Right lobe of liver (tissue), 6 donors: ENCODE measurements around the gene SPAG17. TPM values are rescaled to one million over a fixed set of nuclear protein-coding genes. Genes with fewer than 3 reads are reported as not detected.

Experiments
- ATAC-seq, 4 donors: fragments of 200-7000 bp; cut with Tn5 transposase; one replicate each; pipeline ENCODE4 v1.9.1; 2020; ENCODE audit warnings: mild to moderate bottlenecking in 4 of 4, moderate library complexity in 4 of 4
- DNase-seq, 3 donors: peaks; one replicate each; pipeline ENCODE4 v3.0.0-alpha.2; 2020
- H3K27ac ChIP-seq, 3 donors: fragments of 200-600 bp; one replicate each; pipeline ENCODE4 v1.8.0; 2022
- H3K27me3 ChIP-seq, 2 donors: fragments of 200-600 bp; one replicate each; pipeline ENCODE4 v1.8.0; 2022
- H3K36me3 ChIP-seq, 4 donors: fragments of 200-600 bp; sonication (generic) in 1 of 4; one replicate each; pipeline versions ENCODE4 v1.5.1 to v1.8.0; 2017 to 2022; ENCODE audit warnings: control low read depth in 1 of 4
- H3K4me1 ChIP-seq, 4 donors: fragments of 200-600 bp; sonication (generic) in 1 of 4; one replicate each; pipeline versions ENCODE4 v1.5.1 to v1.8.0; 2017 to 2022; ENCODE audit warnings: control low read depth in 1 of 4
- H3K4me3 ChIP-seq, 3 donors: fragments of 200-600 bp; one replicate each; pipeline ENCODE4 v1.8.0; 2022
- H3K9me3 ChIP-seq, 4 donors: fragments of 200-600 bp; sonication (generic) in 1 of 4; one replicate each; pipeline versions ENCODE4 v1.5.1 to v1.8.0; 2017 to 2022; ENCODE audit warnings: control low read depth in 1 of 4
- POLR2A ChIP-seq: fragments of 450-650 bp; IDR thresholded peaks from one replicate; pipeline ENCODE4 v1.6.1; 2017; ENCODE audit warnings: antibody characterized with exemption, mild to moderate bottlenecking
- WGBS: methylation state at CpG from one replicate; pipeline ENCODE4 v1.1.6; 2018; ENCODE audit warnings: low coverage, low lambda C conversion rate; ENCODE audit not compliant: insufficient coverage; ENCODE audit errors: missing lambda C conversion rate; 5-methylcytosine and 5-hydroxymethylcytosine counted together
- intact Hi-C, 2 donors: fragments of 100-400 bp; cut with DNase I; formaldehyde crosslinking; loops; one replicate each; pipeline versions ENCODE4 v1.11.2 to v1.14.1; 2022
- total RNA-seq, 6 experiments: library from RNA; depleted of rRNA in 2 of 6; stranded (reverse); fragments of >200 nt in 2 of 6; fragmentation: NEBNext Ultra II Directional in 3 of 6; extraction: Animal tissue kit (Norgen Biotek cat#: 25700) in 3 of 6; gene quantifications; one replicate each; pipeline versions ENCODE4 v1.1.0 to v1.2.4, GENCODE V29; 2016 to 2023
- TF ChIP-seq, protein P1 (sequence below), 4 donors: fragments of 200-600 bp in 3 of 4; fragments of 450-650 bp in 1 of 4; IDR thresholded peaks; one replicate each; pipeline versions ENCODE4 v1.5.1 to v1.8.0; 2016 to 2022; ENCODE audit warnings: antibody characterized with exemption in 4 of 4, mild to moderate bottlenecking in 2 of 4
- donor health status: DM: no; HTN: yes; CAD: no.
- donor health status: DM: no; HTN: no; CAD: no.
- donor health status: DM: no; HTN: no; CAD: no.
- donor health status: DM: no; HTN: yes; CAD: no.
- donor health status: DM: no; HTN: yes; CAD: no.

The SPAG17 gene
- total RNA-seq, 6 experiments from 2014 or later: 0.18 TPM; not detected in 5

GRCh38 chr1:117919376-117919775, 265.7 kb downstream of the SPAG17 start:
- intact Hi-C loops: no loop called here
- H3K9me3 ChIP-seq: no peaks in the 10 kb centered on the region
- peaks cover 0 to 41% (median 7%) of the 10 kb centered on the region in 4 donors for H3K36me3 ChIP-seq
- no peak for DNase-seq
- no peak overlapping the region for H3K4me3 ChIP-seq
- no peak for ATAC-seq
- no peaks in the 10 kb centered on the region for H3K4me1 ChIP-seq
- no peaks in the 10 kb centered on the region for H3K27me3 ChIP-seq
- TF ChIP-seq, protein P1, sequence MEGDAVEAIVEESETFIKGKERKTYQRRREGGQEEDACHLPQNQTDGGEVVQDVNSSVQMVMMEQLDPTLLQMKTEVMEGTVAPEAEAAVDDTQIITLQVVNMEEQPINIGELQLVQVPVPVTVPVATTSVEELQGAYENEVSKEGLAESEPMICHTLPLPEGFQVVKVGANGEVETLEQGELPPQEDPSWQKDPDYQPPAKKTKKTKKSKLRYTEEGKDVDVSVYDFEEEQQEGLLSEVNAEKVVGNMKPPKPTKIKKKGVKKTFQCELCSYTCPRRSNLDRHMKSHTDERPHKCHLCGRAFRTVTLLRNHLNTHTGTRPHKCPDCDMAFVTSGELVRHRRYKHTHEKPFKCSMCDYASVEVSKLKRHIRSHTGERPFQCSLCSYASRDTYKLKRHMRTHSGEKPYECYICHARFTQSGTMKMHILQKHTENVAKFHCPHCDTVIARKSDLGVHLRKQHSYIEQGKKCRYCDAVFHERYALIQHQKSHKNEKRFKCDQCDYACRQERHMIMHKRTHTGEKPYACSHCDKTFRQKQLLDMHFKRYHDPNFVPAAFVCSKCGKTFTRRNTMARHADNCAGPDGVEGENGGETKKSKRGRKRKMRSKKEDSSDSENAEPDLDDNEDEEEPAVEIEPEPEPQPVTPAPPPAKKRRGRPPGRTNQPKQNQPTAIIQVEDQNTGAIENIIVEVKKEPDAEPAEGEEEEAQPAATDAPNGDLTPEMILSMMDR (IDR thresholded peaks at IDR 0.05): no peak
- TF ChIP-seq POLR2A: no peak
- no peak overlapping the region for H3K27ac ChIP-seq

DNA sequence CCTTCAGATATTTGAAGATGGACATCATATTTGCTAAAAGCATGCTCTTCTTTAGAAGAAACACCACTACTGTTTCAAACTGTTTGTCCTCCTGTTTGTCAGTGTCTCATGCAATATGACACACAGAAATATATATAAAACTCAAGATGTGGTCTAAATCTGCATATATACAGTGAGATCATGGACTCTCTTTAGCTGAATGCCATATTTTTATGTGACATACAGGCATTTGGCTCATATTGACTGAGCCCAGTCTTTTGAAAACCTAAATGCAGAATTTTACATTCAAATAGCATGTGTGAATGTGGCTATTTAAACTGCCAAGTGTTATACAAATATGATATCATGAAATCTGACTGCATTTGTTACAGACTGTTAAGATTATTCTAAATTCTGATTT, 274.0 kb downstream of the SPAG17 start:
- TF ChIP-seq POLR2A: no peak
- TF ChIP-seq, protein P1 (IDR thresholded peaks at IDR 0.05): no peak
- intact Hi-C loops: no loop called here
- H3K9me3 ChIP-seq: no peaks in the 10 kb centered on the region
- no peak overlapping the region for H3K4me3 ChIP-seq
- no peak for DNase-seq
- peaks cover 0 to 55% (median 19%) of the 10 kb centered on the region in 4 donors for H3K36me3 ChIP-seq
- no peak overlapping the region for H3K27ac ChIP-seq
- no peaks in the 10 kb centered on the region for H3K27me3 ChIP-seq
- no peaks in the 10 kb centered on the region for H3K4me1 ChIP-seq
- ATAC-seq: no peak

DNA sequence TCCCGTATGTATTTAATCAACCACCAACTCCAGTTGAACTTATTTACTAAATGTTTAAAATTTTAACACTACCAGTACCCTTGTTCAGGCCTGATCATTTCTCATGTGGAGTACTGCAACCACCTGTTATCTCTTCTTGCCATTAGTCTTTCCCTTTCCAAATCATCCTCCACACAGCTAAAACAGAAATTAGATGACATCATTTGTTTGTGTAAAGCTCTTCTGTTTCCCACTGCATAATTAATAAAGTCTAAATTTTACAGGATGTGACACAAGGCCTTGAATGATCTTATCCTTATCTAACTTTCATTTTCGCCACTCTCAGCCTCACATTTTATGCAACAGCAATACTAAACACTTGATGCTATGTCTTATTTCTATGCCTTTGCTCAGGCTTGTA, 280.0 kb downstream of the SPAG17 start:
- H3K9me3 ChIP-seq: no peaks in the 10 kb centered on the region
- peaks cover 0 to 15% (median 4%) of the 10 kb centered on the region in 4 donors for H3K4me1 ChIP-seq
- TF ChIP-seq, protein P1 (IDR thresholded peaks at IDR 0.05): no peak
- TF ChIP-seq POLR2A: no peak
- no peak for DNase-seq
- intact Hi-C loops: no loop called here
- no peak for ATAC-seq
- H3K27me3 ChIP-seq: no peaks in the 10 kb centered on the region
- WGBS: 69% methylated on average over 2 of the region's 2 CpGs
- H3K27ac ChIP-seq: no peak overlapping the region
- peaks cover 0 to 18% (median 12%) of the 10 kb centered on the region in 4 donors for H3K36me3 ChIP-seq
- H3K4me3 ChIP-seq: no peak overlapping the region

DNA sequence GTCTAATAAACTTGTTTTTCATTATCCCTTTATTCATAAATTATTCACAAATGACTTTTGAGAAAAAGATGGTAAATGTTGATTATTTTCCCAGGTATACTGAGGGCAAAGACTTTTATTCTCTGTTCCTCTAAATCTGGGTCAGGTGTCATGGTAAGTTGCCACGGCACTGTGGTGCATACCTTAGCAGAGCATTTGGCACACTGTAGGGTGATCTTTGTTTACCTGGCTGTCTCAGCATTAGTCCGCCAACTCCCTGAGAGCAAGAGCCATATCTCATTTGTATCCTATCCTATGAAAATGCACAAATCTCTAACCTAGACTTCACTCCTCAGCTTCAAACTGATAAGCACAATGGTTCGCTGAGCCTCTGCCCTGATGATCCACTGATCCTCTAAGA, 280.5 kb downstream of the SPAG17 start:
- WGBS: 69% methylated on average over 3 of the region's 3 CpGs
- Histone ChIP-seq H3K9me3 (no peaks in the 10 kb centered on the region), H3K4me1 (peaks cover 0 to 15% (median 4%) of the 10 kb centered on the region in 4 donors), H3K4me3 (no peak overlapping the region), H3K27ac (no peak overlapping the region), H3K27me3 (no peaks in the 10 kb centered on the region), H3K36me3 (peaks cover 0 to 20% (median 10%) of the 10 kb centered on the region in 4 donors)
- intact Hi-C loops: no loop called here
- peak; percentile 86 to 95 (median 91) for ATAC-seq
- DNase-seq: peak in 1 of 3 donors; percentile 53
- no peak for TF ChIP-seq POLR2A
- TF ChIP-seq, protein P1 (IDR thresholded peaks at IDR 0.05): no peak
